Measurements from ENCODE around the gene RIOX2. TPM values are rescaled to one million over a fixed set of nuclear protein-coding genes. Genes with fewer than 3 reads are reported as not detected.

RIOX2 gene
- polyA plus RNA-seq, 3 donors = 15.3 to 18.7 (median 18.3) TPM

DNA sequence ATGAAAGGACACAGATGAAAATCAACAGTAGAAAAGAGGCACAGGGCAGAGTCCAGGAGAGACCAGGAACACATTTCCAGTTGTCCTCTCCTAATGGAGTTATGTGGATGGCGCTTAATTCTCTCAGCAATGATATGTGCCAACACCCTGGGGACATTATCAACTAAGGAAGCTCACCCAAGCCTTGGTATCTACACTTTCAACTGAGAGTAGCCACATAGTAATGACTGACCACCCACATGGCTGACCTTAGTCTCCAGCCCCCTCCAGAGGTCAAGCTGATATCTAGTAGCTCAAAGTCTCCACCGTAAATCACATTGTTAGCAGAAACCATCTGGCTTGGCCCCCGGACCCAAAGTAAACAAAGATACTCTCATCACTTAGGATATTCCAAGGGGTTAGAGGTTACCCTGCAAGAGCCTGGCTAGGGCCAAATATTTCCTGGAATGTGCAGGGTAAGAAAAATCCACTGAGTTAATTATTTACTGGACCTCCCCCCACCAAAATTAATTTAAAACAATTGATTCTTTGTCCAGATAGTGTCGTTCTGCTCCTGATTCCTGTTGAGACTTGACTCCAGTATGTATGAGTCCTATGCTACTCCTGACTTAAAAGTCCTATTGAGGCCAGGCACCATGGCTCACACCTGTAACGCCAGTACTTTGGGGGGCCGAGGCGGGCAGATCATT is 38.1 kb upstream of the RIOX2 start:
- peaks cover 16 to 24% of the 10 kb centered on the region in 2 donors for H3K4me1 ChIP-seq (ENCODE audit: control insufficient read depth in 1 of 2, insufficient read depth in 2 of 2, low read length in 2 of 2)
- Mint-ChIP-seq H3K36me3 (no peaks in the 10 kb centered on the region), H3K9me3 (peaks cover 0 to 9% (median 0%) of the 10 kb centered on the region in 7 donors), H3K27ac (no peak overlapping the region), H3K4me3 (no peak overlapping the region), H3K4me1 (peaks cover 29% of the 10 kb centered on the region), H3K27me3 (ENCODE audit: low read depth in 3 of 3) (peaks cover 0 to 1% (median 1%) of the 10 kb centered on the region in 3 donors)
- no peak overlapping the region for H3K4me2 ChIP-seq (replicated peaks; ENCODE audit: extremely low read depth, low read length, poor library complexity, severe bottlenecking)
- H2AFZ ChIP-seq (ENCODE audit: insufficient read depth, low read depth, low read length, poor library complexity, severe bottlenecking) = no peak overlapping the region
- TF ChIP-seq CTCF (IDR thresholded peaks at IDR 0.05) = no peak
- H3K4me3 ChIP-seq (replicated peaks in 1 of 3; ENCODE audit: low read depth in 2 of 3, low read length in 3 of 3) = no peak overlapping the region
- intact Hi-C loops (cut with micrococcal nuclease) = no loop called here
- no peak for DNase-seq
- no peak overlapping the region for H3K27ac ChIP-seq (ENCODE audit: low read depth in 1 of 2, low read length in 2 of 2)
- no peaks in the 10 kb centered on the region for H3K79me2 ChIP-seq (ENCODE audit: insufficient read depth, low read length)
- H3K9me3 ChIP-seq (replicated peaks in 1 of 2; ENCODE audit: control insufficient read depth in 1 of 2, insufficient read depth in 1 of 2, low read length in 2 of 2) = no peaks in the 10 kb centered on the region
- no peaks in the 10 kb centered on the region for H4K20me1 ChIP-seq (ENCODE audit: insufficient read depth, low read length)
- H3K36me3 ChIP-seq (replicated peaks in 1 of 2; ENCODE audit: control insufficient read depth in 1 of 2, insufficient read depth in 2 of 2, low read length in 2 of 2) = no peaks in the 10 kb centered on the region
- H3K27me3 ChIP-seq (ENCODE audit: control insufficient read depth in 2 of 2, insufficient read depth in 2 of 2, low read length in 2 of 2) = no peaks in the 10 kb centered on the region
- WGBS (ENCODE audit: insufficient coverage) = 94% methylated on average over 4 of the region's 7 CpGs
- H3K9ac ChIP-seq (ENCODE audit: insufficient read depth, low read length, poor library complexity, severe bottlenecking) = no peak overlapping the region

- no peak for TF ChIP-seq CTCF (IDR thresholded peaks at IDR 0.05)
- H3K79me2 ChIP-seq (ENCODE audit: insufficient read depth, low read length) = no peaks in the 10 kb centered on the region
- peaks cover 0 to 9% (median 0%) of the 10 kb centered on the region in 7 donors for H3K9me3 Mint-ChIP-seq
- no peak overlapping the region for H3K4me2 ChIP-seq (replicated peaks; ENCODE audit: extremely low read depth, low read length, poor library complexity, severe bottlenecking)
- H2AFZ ChIP-seq (ENCODE audit: insufficient read depth, low read depth, low read length, poor library complexity, severe bottlenecking) = peak overlapping the region; percentile 18
- intact Hi-C loops (cut with micrococcal nuclease) = no loop called here
- no peak overlapping the region for H3K27ac Mint-ChIP-seq
- H3K4me3 ChIP-seq (replicated peaks in 1 of 3; ENCODE audit: low read depth in 2 of 3, low read length in 3 of 3) = no peak overlapping the region
- no peaks in the 10 kb centered on the region for H3K9me3 ChIP-seq (replicated peaks in 1 of 2; ENCODE audit: control insufficient read depth in 1 of 2, insufficient read depth in 1 of 2, low read length in 2 of 2)
- no peaks in the 10 kb centered on the region for H4K20me1 ChIP-seq (ENCODE audit: insufficient read depth, low read length)
- no peak overlapping the region for H3K27ac ChIP-seq (ENCODE audit: low read depth in 1 of 2, low read length in 2 of 2)
- H3K4me1 Mint-ChIP-seq = peaks cover 28% of the 10 kb centered on the region
- H3K4me1 ChIP-seq (ENCODE audit: control insufficient read depth in 1 of 2, insufficient read depth in 2 of 2, low read length in 2 of 2) = peaks cover 13 to 18% of the 10 kb centered on the region in 2 donors
- no CpG with 5 or more reads among the region's 2 CpGs for WGBS (ENCODE audit: insufficient coverage)
- no peaks in the 10 kb centered on the region for H3K36me3 Mint-ChIP-seq
- H3K9ac ChIP-seq (ENCODE audit: insufficient read depth, low read length, poor library complexity, severe bottlenecking) = no peak overlapping the region
- no peaks in the 10 kb centered on the region for H3K27me3 ChIP-seq (ENCODE audit: control insufficient read depth in 2 of 2, insufficient read depth in 2 of 2, low read length in 2 of 2)
- no peak for DNase-seq
- no peaks in the 10 kb centered on the region for H3K36me3 ChIP-seq (replicated peaks in 1 of 2; ENCODE audit: control insufficient read depth in 1 of 2, insufficient read depth in 2 of 2, low read length in 2 of 2)
- H3K27me3 Mint-ChIP-seq (ENCODE audit: low read depth in 3 of 3) = peaks cover 0 to 1% (median 1%) of the 10 kb centered on the region in 3 donors
- H3K4me3 Mint-ChIP-seq = no peak overlapping the region
Observed at GRCh38 chr3:98008855-98009254, 36.6 kb upstream of the RIOX2 start.

Data from CD14-positive monocyte (primary cell).